Endothelial cell of umbilical vein (primary cell): ENCODE results near the gene KAT6B. TPM values are rescaled to one million over a fixed set of nuclear protein-coding genes. Genes with fewer than 3 reads are reported as not detected.

Source experiments
- BruUV-seq: library from RNA; stranded (reverse); fragments of 400-500 nt; replicated peaks from 2 replicates; lab custom pipeline; 2021; lab: Mats Ljungman, UMichigan
- CTCF ChIA-PET: fragments of 300-600, 350-600 bp; sonication (Branson Sonifier 250); formaldehyde crosslinking; loops from one replicate; lab custom pipeline; 2021; ENCODE audit warnings: antibody characterized with exemption, inconsistent platforms; lab: Charles Lee
- POLR2A ChIA-PET: fragments of 300-600, 350-600 bp; sonication (Branson Sonifier 250); formaldehyde crosslinking; loops from one replicate; lab custom pipeline; 2021; ENCODE audit warnings: antibody characterized with exemption, inconsistent platforms; lab: Charles Lee
- DNase-seq: peaks from one replicate; pipeline ENCODE4 v3.0.0-alpha.2; 2011; ENCODE audit warnings: low read depth, low spot score
- FAIRE-seq: peaks from 2 replicates; lab custom pipeline; 2011; peaks lifted over from hg19 to GRCh38; lab: Jason Lieb, UNC
- H2AFZ ChIP-seq: 2 replicates; pipeline ENCODE4 v1.6.0; 2012; ENCODE audit warnings: low read depth, low read length, control low read depth, inconsistent platforms
- H3K27ac ChIP-seq: 2 replicates; pipeline ENCODE4 v1.5.1; 2011; ENCODE audit warnings: low read depth, mild to moderate bottlenecking, control low read depth, low read length, moderate library complexity; ENCODE audit not compliant: insufficient read depth
- H3K27me3 ChIP-seq, 2 experiments: 2 replicates each; pipeline versions ENCODE4 v1.6.0 to v1.6.1; 2011; ENCODE audit warnings: low read length in 2 of 2, mixed read lengths in 1 of 2; ENCODE audit not compliant: control insufficient read depth in 2 of 2, insufficient read depth in 2 of 2
- H3K36me3 ChIP-seq, 2 experiments: 2 replicates in 1 of 2; 3 replicates in 1 of 2; pipeline ENCODE4 v1.5.1; 2011; ENCODE audit warnings: low read length in 2 of 2, mild to moderate bottlenecking in 1 of 2, moderate library complexity in 1 of 2; ENCODE audit not compliant: control insufficient read depth in 2 of 2, insufficient read depth in 2 of 2; ENCODE audit errors: extremely low read depth in 1 of 2
- H3K4me1 ChIP-seq: 3 replicates; pipeline ENCODE4 v1.5.1; 2011; ENCODE audit warnings: mild to moderate bottlenecking, low read length; ENCODE audit not compliant: control insufficient read depth, insufficient read depth; ENCODE audit errors: extremely low read depth
- H3K4me2 ChIP-seq: 2 replicates; pipeline ENCODE4 v1.6.1; 2011; ENCODE audit warnings: low read length, control low read depth, mixed read lengths; ENCODE audit not compliant: insufficient read depth
- H3K4me3 ChIP-seq, 3 experiments: fragments of 200-600 bp in 1 of 3; sonication (generic), shearing (Covaris generic) in 1 of 3; replicated peaks in 1 of 3; 2 replicates each; pipeline ENCODE4 v1.5.1; 2011 to 2016; ENCODE audit warnings: control low read depth in 3 of 3, low read length in 3 of 3, mild to moderate bottlenecking in 2 of 3, inconsistent platforms in 1 of 3, low read depth in 1 of 3, moderate library complexity in 1 of 3; ENCODE audit not compliant: insufficient read depth in 1 of 3
- H3K79me2 ChIP-seq: 2 replicates; pipeline ENCODE4 v1.6.0; 2012; ENCODE audit warnings: low read length, inconsistent platforms; ENCODE audit not compliant: control insufficient read depth, insufficient read depth
- H3K9ac ChIP-seq: replicated peaks from 2 replicates; pipeline ENCODE3; 2011; ENCODE audit warnings: low read length, control low read depth; ENCODE audit not compliant: insufficient read depth; ENCODE audit errors: extremely low read depth
- H3K9me1 ChIP-seq: replicated peaks from 3 replicates; pipeline ENCODE4 v1.6.0; 2011; ENCODE audit warnings: mild to moderate bottlenecking, low read length; ENCODE audit not compliant: control insufficient read depth, insufficient read depth; ENCODE audit errors: extremely low read depth
- H3K9me3 ChIP-seq: replicated peaks from 2 replicates; pipeline ENCODE4 v1.5.1; 2012; ENCODE audit warnings: low read length, inconsistent platforms; ENCODE audit not compliant: control insufficient read depth, insufficient read depth
- H4K20me1 ChIP-seq: replicated peaks from 2 replicates; pipeline ENCODE3; 2011; ENCODE audit warnings: mild to moderate bottlenecking, low read length; ENCODE audit not compliant: control insufficient read depth, insufficient read depth; ENCODE audit errors: extremely low read depth
- EZH2 ChIP-seq: IDR thresholded peaks from 2 replicates; pipeline ENCODE4 v1.6.1; 2012; ENCODE audit warnings: borderline replicate concordance, low read depth, mild to moderate bottlenecking, moderate library complexity, low read length, inconsistent platforms; ENCODE audit not compliant: severe bottlenecking
- FOS ChIP-seq: IDR thresholded peaks from 2 replicates; pipeline ENCODE4 v1.6.1; 2011; ENCODE audit warnings: mild to moderate bottlenecking, low read length, moderate library complexity, borderline replicate concordance; ENCODE audit not compliant: insufficient read depth
- GATA2 ChIP-seq: IDR thresholded peaks from 2 replicates; pipeline ENCODE4 v1.7.0; 2011; ENCODE audit warnings: low read depth, mild to moderate bottlenecking, moderate library complexity, mixed read lengths, low read length; ENCODE audit not compliant: insufficient read length, insufficient read depth
- JUN ChIP-seq: IDR thresholded peaks from 2 replicates; pipeline ENCODE4 v1.6.1; 2011; ENCODE audit warnings: borderline replicate concordance, low read depth; ENCODE audit not compliant: insufficient read length, insufficient read depth
- MYC ChIP-seq: IDR thresholded peaks from one replicate; pipeline ENCODE4 v1.6.1; 2011; ENCODE audit warnings: mild to moderate bottlenecking, low read depth, low read length
- POLR2A ChIP-seq: IDR thresholded peaks from 2 replicates; pipeline ENCODE4 v1.6.1; 2012; ENCODE audit warnings: low read depth, mild to moderate bottlenecking, control low read depth, low read length
- POLR2AphosphoS5 ChIP-seq: IDR thresholded peaks from 2 replicates; pipeline ENCODE4 v1.6.1; 2012; ENCODE audit warnings: low read depth, mild to moderate bottlenecking, control low read depth, low read length, moderate library complexity; ENCODE audit not compliant: insufficient read depth
- dilution Hi-C: fragments of 300-500 bp; cut with MboI; formaldehyde crosslinking; loops from one replicate; pipeline ENCODE4 v1.15.0; 2019; ENCODE audit warnings: low sequenced_read_pairs; ENCODE audit not compliant: extremely low pct_ligation_motif_present
- intact Hi-C: fragments of 100-400 bp; cut with micrococcal nuclease; formaldehyde crosslinking; loops from one replicate; pipeline ENCODE4 v1.10.0; 2022
- polyA plus RNA-seq, 4 experiments: library from polyadenylated mRNA; depleted of rRNA in 3 of 4; stranded (reverse) in 3 of 4; unstranded in 1 of 4; fragments of >200 nt; gene quantifications; 2 replicates each; pipeline versions ENCODE4 v1.2.1 to v1.2.3, GENCODE V29; 2011 to 2012; ENCODE audit warnings: missing spikeins in 1 of 4
- total RNA-seq: library from RNA; stranded (reverse); gene quantifications from 2 replicates; pipeline ENCODE4 v1.2.3, GENCODE V29; 2021
- TF ChIP-seq, protein P1 (sequence below), 2 donors: IDR thresholded peaks; 1 replicate in 1 of 2; 2 replicates in 1 of 2; pipeline ENCODE4 v1.5.1; 2011; ENCODE audit warnings: low read length in 2 of 2, mild to moderate bottlenecking in 2 of 2, moderate library complexity in 2 of 2, control low read depth in 1 of 2, inconsistent platforms in 1 of 2, low read depth in 1 of 2; ENCODE audit not compliant: insufficient read depth in 1 of 2; ENCODE audit errors: extremely low read depth in 1 of 2
- TF ChIP-seq, protein P2 (sequence below): IDR thresholded peaks from 2 replicates; pipeline ENCODE4 v1.6.1; 2011; ENCODE audit not compliant: insufficient read depth, insufficient read length

KAT6B gene
- total and polyA plus RNA-seq, 2 donors (not counting 3 experiments of a cell fraction or from before 2014, with no cell fraction given), result 4.5 to 17.0 TPM

DNA sequence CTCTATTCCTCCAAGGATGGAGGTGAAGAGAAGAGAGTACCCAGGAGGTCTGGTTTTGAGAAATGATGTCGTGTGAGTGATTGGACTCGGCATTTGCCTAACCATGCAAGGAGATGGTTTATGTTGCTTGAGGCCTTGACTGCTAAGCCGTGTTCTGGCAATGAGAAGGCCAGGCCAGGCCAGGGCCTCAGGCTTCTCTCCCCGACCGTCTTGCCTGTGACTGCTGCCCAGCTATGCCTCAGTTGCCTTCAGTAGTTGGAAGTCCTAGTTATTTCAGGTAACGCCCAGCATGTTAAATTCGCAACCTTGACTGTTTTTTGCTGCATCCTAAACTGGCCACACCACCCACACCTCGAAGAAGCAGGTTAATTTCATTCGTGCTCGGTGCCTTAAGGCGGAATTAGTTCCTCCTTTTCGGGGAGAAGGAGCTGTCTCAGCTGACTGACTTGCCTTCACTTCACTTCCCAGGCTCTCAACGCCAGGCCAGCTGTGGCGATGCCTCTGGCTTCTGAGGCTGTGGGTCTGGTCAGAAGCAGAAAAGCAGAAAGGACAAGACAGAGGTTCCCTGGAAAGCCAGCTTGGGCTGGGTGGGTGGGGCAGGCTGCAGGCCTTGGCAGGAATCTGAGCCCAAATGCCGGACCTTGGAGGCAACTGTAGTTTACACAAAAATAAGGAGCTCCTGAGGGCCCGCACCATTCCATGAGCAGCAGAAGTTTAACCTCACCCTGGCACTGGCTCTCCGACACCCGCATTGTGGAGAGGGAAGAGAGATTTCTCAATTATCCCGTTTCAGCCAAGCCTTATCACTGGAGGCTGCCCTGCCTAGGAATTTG, 223.1 kb downstream of the KAT6B start:
- dilution Hi-C loops, result no loop called here
- no peak for DNase-seq
- CTCF ChIA-PET, result interaction anchor here (1.0 to 1.7 kb wide), 3 partner anchors 10 to 16 kb away, joined by 3 to 4 read pairs (median 4); no protein-coding TSS in a partner anchor
- Histone ChIP-seq H2AFZ (no peak overlapping the region), H3K4me3 (no peak overlapping the region), H3K79me2 (no peaks in the 10 kb centered on the region), H3K27ac (no peak overlapping the region), H3K4me2 (no peak overlapping the region), H4K20me1 (no peaks in the 10 kb centered on the region), H3K36me3 (no peaks in the 10 kb centered on the region), H3K9ac (no peak overlapping the region), H3K27me3 (peaks cover 4 to 6% of the 10 kb centered on the region in 2 experiments), H3K9me3 (no peaks in the 10 kb centered on the region), H3K4me1 (no peaks in the 10 kb centered on the region), H3K9me1 (no peaks in the 10 kb centered on the region)
- no peak for FAIRE-seq
- TF ChIP-seq FOS (no peak), POLR2AphosphoS5 (no peak)
- POLR2A ChIA-PET, result no interaction called here
- no TSS peak for BruUV-seq
- intact Hi-C loops, result no loop called here

DNA sequence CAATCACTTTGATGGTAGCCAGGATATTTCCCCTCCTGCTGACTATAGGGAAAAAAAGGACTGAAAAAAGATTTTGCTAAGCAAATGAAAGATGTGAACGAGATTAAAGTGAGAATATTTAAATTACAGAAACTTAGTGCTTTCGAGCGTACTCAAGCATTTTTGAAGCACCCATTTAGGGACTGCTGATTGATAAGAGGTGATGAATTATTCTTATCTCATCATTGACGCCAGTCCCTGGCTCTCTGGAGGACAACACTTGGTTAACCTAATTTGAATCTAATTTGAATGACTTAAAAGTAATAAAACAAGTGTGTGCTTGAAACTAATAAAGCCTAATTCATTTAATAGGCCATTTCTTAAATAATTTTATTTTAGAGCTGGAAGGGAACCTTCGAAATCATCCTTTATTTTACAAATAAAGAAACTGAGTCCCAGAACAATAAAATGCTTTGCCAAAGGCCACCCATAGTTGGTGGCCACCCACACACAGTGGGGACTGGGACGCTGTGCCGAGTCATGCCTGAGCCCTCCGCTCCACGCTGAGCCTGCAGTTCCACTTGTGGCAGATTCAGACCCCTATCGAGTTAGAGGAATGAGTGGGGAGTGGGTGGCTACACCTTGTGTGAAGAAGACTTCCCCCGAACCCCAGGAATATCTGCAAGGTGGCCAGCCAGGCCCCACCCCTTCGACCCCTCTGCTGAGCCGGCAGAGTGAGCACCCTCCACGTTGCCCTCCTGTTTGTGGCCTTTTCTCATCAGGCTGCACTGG, 223.9 kb downstream of the KAT6B start:
- Histone ChIP-seq H3K9ac (no peak overlapping the region), H3K9me3 (no peaks in the 10 kb centered on the region), H3K4me3 (no peak overlapping the region), H3K9me1 (no peaks in the 10 kb centered on the region), H3K79me2 (no peaks in the 10 kb centered on the region), H3K27ac (no peak overlapping the region), H3K4me2 (no peak overlapping the region), H3K36me3 (no peaks in the 10 kb centered on the region), H4K20me1 (no peaks in the 10 kb centered on the region), H2AFZ (no peak overlapping the region), H3K27me3 (peaks cover 1 to 5% of the 10 kb centered on the region in 2 experiments), H3K4me1 (no peaks in the 10 kb centered on the region)
- no TSS peak for BruUV-seq
- intact Hi-C loops (no loop called here), dilution Hi-C loops (no loop called here)
- TF ChIP-seq POLR2A, result no peak
- no peak for TF ChIP-seq POLR2AphosphoS5
- TF ChIP-seq, protein P1, sequence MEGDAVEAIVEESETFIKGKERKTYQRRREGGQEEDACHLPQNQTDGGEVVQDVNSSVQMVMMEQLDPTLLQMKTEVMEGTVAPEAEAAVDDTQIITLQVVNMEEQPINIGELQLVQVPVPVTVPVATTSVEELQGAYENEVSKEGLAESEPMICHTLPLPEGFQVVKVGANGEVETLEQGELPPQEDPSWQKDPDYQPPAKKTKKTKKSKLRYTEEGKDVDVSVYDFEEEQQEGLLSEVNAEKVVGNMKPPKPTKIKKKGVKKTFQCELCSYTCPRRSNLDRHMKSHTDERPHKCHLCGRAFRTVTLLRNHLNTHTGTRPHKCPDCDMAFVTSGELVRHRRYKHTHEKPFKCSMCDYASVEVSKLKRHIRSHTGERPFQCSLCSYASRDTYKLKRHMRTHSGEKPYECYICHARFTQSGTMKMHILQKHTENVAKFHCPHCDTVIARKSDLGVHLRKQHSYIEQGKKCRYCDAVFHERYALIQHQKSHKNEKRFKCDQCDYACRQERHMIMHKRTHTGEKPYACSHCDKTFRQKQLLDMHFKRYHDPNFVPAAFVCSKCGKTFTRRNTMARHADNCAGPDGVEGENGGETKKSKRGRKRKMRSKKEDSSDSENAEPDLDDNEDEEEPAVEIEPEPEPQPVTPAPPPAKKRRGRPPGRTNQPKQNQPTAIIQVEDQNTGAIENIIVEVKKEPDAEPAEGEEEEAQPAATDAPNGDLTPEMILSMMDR (IDR thresholded peaks at IDR 0.05; ENCODE audit: extremely low read depth in 1 of 2, insufficient read depth in 1 of 2, low read depth in 1 of 2, low read length in 2 of 2), result no peak
- no peak for TF ChIP-seq JUN
- TF ChIP-seq GATA2, result no peak
- no peak for TF ChIP-seq FOS
- TF ChIP-seq, protein P2, sequence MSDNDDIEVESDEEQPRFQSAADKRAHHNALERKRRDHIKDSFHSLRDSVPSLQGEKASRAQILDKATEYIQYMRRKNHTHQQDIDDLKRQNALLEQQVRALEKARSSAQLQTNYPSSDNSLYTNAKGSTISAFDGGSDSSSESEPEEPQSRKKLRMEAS, result no peak
- TF ChIP-seq MYC, result no peak
- TF ChIP-seq EZH2, result no peak
- CTCF ChIA-PET, result interaction anchor here (1.0 to 1.7 kb wide), 3 partner anchors 9 to 16 kb away, joined by 3 to 4 read pairs (median 4); no protein-coding TSS in a partner anchor
- no peak for DNase-seq
- POLR2A ChIA-PET, result no interaction called here
- no peak for FAIRE-seq
